IPS-15b (cell line): ENCODE measurements around the gene PRELID1.
"Not testable (repeated sequence)": the region's sequence is repeated elsewhere in the genome, so short reads cannot be mapped to it uniquely, and the experiment has no call there.

Source experiments
- H3K27me3 ChIP-seq: one replicate; pipeline ENCODE4 v1.6.1; 2013; ENCODE audit warnings: low read length; ENCODE audit not compliant: control insufficient read depth, insufficient read depth
- H3K36me3 ChIP-seq: one replicate; pipeline ENCODE4 v1.6.1; 2013; ENCODE audit warnings: low read length; ENCODE audit not compliant: control insufficient read depth, insufficient read depth
- H3K4me1 ChIP-seq: one replicate; pipeline ENCODE4 v1.6.1; 2013; ENCODE audit warnings: mild to moderate bottlenecking, low read length; ENCODE audit not compliant: control insufficient read depth, insufficient read depth
- H3K4me3 ChIP-seq: one replicate; pipeline ENCODE4 v1.5.1; 2013; ENCODE audit warnings: low read depth, low read length
- H3K9ac ChIP-seq: one replicate; pipeline ENCODE4 v1.6.1; 2013; ENCODE audit warnings: low read depth, mild to moderate bottlenecking, low read length
- H3K9me3 ChIP-seq: one replicate; pipeline ENCODE4 v1.6.1; 2013; ENCODE audit warnings: mild to moderate bottlenecking, low read length; ENCODE audit not compliant: control insufficient read depth, insufficient read depth

Gene PRELID1

DNA sequence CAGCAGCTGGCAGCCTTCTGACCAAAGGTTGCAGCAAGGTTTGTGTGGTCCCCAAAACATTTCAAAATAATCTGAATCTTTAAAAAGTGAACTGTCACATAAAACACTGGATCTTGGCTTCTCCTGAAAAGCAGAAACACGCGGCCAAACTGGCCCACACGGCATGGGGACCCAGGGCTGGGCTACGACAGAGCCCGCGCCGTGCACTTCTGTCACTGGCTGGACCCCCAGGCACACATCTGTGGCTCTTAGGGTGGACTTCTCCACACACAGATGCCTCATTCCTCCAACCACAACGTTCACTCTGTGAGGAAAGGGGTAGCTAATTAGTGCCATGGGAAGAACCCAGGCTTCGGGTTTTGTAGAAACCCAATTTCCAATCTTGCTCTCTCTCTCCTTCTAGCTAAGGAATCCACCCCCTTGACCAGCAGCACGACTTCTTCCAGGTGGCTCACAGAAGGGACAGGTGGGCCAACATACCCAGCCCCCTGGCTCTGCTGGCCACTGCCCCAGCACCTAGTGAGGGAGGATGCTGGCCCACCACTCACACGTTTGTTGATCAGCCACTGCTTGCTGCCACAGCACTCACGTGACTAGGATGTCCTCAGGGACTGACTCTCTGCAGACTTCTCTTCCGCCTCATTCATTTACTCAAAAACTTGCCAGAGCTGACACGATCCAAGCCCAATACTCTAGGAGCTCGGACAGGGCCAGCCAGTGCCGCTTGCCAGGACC is 30.0 kb downstream of the PRELID1 start:
- no peaks in the 10 kb centered on the region for H3K9me3 ChIP-seq
- H3K4me3 ChIP-seq, result no peak overlapping the region
- H3K9ac ChIP-seq, result no peak overlapping the region
- H3K4me1 ChIP-seq, result no peaks in the 10 kb centered on the region
- no peaks in the 10 kb centered on the region for H3K27me3 ChIP-seq
- peaks cover 57% of the 10 kb centered on the region for H3K36me3 ChIP-seq

- peaks cover 57% of the 10 kb centered on the region for H3K36me3 ChIP-seq
- no peak overlapping the region for H3K9ac ChIP-seq
Observed at GRCh38 chr5:177334155-177334551, 30.6 kb downstream of the PRELID1 start.

GRCh38 chr5:177334781-177335700 is 31.4 kb downstream of the PRELID1 start:
- Histone ChIP-seq H3K9me3 (no peaks in the 10 kb centered on the region), H3K9ac (no peak overlapping the region), H3K4me3 (no peak overlapping the region), H3K27me3 (no peaks in the 10 kb centered on the region), H3K36me3 (peaks cover 57% of the 10 kb centered on the region), H3K4me1 (no peaks in the 10 kb centered on the region)

More at GRCh38 chr5:177334155-177334551, 30.6 kb downstream of the PRELID1 start:
- Histone ChIP-seq H3K27me3 (no peaks in the 10 kb centered on the region), H3K4me3 (no peak overlapping the region), H3K4me1 (no peaks in the 10 kb centered on the region), H3K9me3 (no peaks in the 10 kb centered on the region)

DNA sequence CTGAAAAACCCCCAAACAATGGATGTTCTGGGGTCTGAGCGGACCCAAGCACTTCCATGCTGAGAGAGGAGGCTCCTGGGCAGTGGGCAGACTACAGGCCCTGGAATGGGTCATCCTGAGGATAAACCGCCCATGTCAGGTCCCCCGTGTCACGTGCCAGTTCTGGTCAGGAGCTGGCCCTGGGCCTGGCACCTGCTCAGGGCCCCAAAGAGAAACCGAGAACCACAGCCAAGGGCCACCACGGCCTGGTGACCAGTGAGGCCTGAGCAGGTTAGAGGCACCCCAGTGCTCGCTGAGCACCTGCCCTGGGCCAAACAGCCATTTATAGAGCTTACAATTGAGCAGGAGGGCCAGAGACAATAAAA is 32.1 kb downstream of the PRELID1 start:
- peaks cover 57% of the 10 kb centered on the region for H3K36me3 ChIP-seq
- H3K4me3 ChIP-seq, result no peak overlapping the region
- no peak overlapping the region for H3K9ac ChIP-seq
- H3K4me1 ChIP-seq, result no peaks in the 10 kb centered on the region
- H3K27me3 ChIP-seq, result no peaks in the 10 kb centered on the region
- no peaks in the 10 kb centered on the region for H3K9me3 ChIP-seq

DNA sequence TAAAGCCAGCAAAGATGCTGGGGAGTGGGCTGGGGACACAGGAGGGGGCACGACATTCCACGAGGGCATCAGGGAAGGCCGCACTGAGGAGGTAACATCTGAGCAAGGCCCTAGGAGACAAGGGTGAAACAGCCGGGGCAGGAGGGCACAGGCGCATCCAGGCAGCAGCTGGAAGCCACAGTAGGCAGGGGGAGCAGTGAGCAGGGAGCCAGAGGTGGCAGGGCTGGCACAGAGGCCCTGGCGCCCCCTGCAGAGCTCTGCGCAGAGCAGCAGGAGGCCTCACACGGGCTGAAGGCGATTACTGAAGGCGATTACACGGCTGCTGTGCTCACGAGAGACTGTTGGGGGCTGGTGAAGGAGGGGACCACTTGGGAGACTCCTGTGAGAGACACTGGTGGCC is 32.5 kb downstream of the PRELID1 start:
- Histone ChIP-seq H3K9ac (no peak overlapping the region), H3K36me3 (peaks cover 56% of the 10 kb centered on the region), H3K27me3 (no peaks in the 10 kb centered on the region), H3K9me3 (no peaks in the 10 kb centered on the region), H3K4me1 (no peaks in the 10 kb centered on the region), H3K4me3 (no peak overlapping the region)

GRCh38 chr5:177336603-177337494 is 33.2 kb downstream of the PRELID1 start:
- H3K27me3 ChIP-seq, result no peaks in the 10 kb centered on the region
- H3K9me3 ChIP-seq, result no peaks in the 10 kb centered on the region
- H3K4me1 ChIP-seq, result no peaks in the 10 kb centered on the region
- H3K36me3 ChIP-seq, result peaks cover 49% of the 10 kb centered on the region
- no peak overlapping the region for H3K9ac ChIP-seq
- H3K4me3 ChIP-seq, result no peak overlapping the region

DNA sequence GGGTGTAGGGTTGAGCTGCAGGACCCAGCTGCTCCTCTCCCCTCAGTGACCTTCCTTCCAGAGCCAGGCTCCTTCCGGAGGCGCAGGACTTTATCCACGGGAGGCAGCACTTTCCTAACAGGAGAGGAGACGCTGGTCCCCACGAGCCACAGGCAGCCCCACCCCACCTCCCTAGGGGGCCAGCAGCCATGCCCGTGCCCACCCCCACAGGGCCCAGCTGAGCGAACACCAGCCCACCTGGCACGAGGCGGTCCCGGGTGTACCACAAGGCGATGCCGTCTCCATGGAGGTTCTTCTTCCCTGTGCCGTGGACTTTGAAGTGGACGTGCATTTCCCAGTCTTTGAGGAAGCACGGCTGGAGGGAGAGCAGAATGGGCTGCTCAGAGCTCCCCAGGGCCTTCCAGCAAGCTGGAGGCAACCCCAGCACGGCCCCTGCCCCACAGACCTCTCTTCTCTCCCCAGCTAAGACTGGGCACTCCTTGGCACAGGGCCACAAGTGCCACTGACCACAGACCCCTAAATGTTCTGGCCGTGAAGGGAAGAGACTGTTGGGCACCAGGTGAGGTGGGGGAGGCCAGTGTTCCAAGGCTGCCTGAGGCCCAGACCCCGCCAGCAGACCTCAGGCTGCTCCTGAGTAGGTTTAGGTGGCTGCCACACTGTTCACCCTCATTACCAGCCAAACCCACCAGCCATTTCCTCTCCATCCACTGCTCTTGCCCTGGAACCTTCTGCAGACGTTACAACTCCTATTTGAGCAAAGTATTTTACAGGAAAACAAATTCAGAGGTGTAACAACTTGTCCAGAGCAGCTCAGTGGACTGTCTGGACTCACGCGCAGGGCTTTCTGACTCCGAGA is 34.9 kb downstream of the PRELID1 start:
- no peak overlapping the region for H3K9ac ChIP-seq
- H3K4me3 ChIP-seq, result no peak overlapping the region

GRCh38 chr5:177339107-177339638 is 35.6 kb downstream of the PRELID1 start:
- H3K36me3 ChIP-seq, result peaks cover 30% of the 10 kb centered on the region
- no peak overlapping the region for H3K4me3 ChIP-seq
- H3K27me3 ChIP-seq, result no peaks in the 10 kb centered on the region
- H3K9ac ChIP-seq, result no peak overlapping the region
- no peaks in the 10 kb centered on the region for H3K4me1 ChIP-seq
- H3K9me3 ChIP-seq, result no peaks in the 10 kb centered on the region

More for the DNA sequence above, 34.9 kb downstream of the PRELID1 start:
- no peaks in the 10 kb centered on the region for H3K4me1 ChIP-seq
- H3K27me3 ChIP-seq, result no peaks in the 10 kb centered on the region
- peaks cover 37% of the 10 kb centered on the region for H3K36me3 ChIP-seq
- H3K9me3 ChIP-seq, result no peaks in the 10 kb centered on the region

DNA sequence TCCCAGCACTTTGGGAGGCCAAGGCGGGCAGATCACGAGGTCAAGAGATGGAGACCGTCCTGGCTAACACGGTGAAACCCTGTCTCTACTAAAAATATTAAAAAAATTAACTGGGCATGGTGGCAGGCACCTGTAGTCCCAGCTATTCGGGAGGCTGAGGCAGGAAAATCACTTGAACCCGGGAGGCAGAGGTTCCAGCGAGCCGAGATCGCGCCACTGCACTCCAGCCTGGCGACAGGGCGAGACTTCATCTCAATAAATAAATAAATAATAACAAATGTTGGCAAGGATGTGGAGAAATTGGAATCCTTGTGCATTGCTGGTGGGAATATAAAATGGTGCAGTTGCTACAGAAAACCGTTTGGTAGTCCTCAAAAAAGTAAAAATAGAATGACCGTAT is 39.4 kb downstream of the PRELID1 start:
- not testable (repeated sequence) for H3K4me1 ChIP-seq, H3K4me3 ChIP-seq, H3K36me3 ChIP-seq, H3K9me3 ChIP-seq, H3K9ac ChIP-seq, H3K27me3 ChIP-seq

GRCh38 chr5:177343777-177344176 is 40.2 kb downstream of the PRELID1 start:
- no peak overlapping the region for H3K4me3 ChIP-seq
- H3K27me3 ChIP-seq, result no peaks in the 10 kb centered on the region
- no peaks in the 10 kb centered on the region for H3K9me3 ChIP-seq
- H3K4me1 ChIP-seq, result no peaks in the 10 kb centered on the region
- H3K36me3 ChIP-seq, result peaks cover 2% of the 10 kb centered on the region
- no peak overlapping the region for H3K9ac ChIP-seq
